22Rv1 (cell line): ENCODE data around the gene ODAPH.
"Not testable (repeated sequence)": the region's sequence is repeated elsewhere in the genome, so short reads cannot be mapped to it uniquely, and the experiment has no call there.

Source experiments
- CTCF ChIP-seq: fragments of 450-650 bp; IDR thresholded peaks from 2 replicates; pipeline ENCODE4 v1.5.1; 2017; ENCODE audit warnings: mild to moderate bottlenecking
- ZFX ChIP-seq: fragments of 450-650 bp; IDR thresholded peaks from 2 replicates; pipeline ENCODE4 v1.6.1; 2017; ENCODE audit warnings: antibody characterized with exemption, borderline replicate concordance

GRCh38 chr4:75544220-75544619 lies 11.6 kb upstream of the ODAPH start:
- TF ChIP-seq CTCF, ZFX: not testable (repeated sequence)
